Neural progenitor cell (in vitro differentiated cells): ENCODE results near the gene CSRP1. TPM values are rescaled to one million over a fixed set of nuclear protein-coding genes. Genes with fewer than 3 reads are reported as not detected.

Experiments used
- DNase-seq: peaks from one replicate; pipeline ENCODE4 v3.0.0-alpha.2; 2016; ENCODE audit warnings: low spot score
- H2AFZ ChIP-seq: fragments of 200-600 bp; sonication (generic); replicated peaks from 2 replicates; pipeline ENCODE4 v1.6.1; 2016; ENCODE audit warnings: antibody characterized with exemption
- H3F3A ChIP-seq: fragments of 200-600 bp; sonication (generic); 2 replicates; pipeline ENCODE4 v1.6.1; 2016; ENCODE audit warnings: antibody characterized with exemption, low read depth
- H3K27ac ChIP-seq: fragments of 200-600 bp; sonication (generic); 2 replicates; pipeline ENCODE4 v1.5.1; 2016; ENCODE audit warnings: mild to moderate bottlenecking
- H3K27me3 ChIP-seq: fragments of 200-600 bp; sonication (generic); 2 replicates; pipeline ENCODE4 v1.6.1; 2016; ENCODE audit warnings: mild to moderate bottlenecking, moderate library complexity
- H3K36me3 ChIP-seq: fragments of 200-600 bp; sonication (generic); 2 replicates; pipeline ENCODE4 v1.5.1; 2016
- H3K4me1 ChIP-seq: fragments of 200-600 bp; sonication (generic); 2 replicates; pipeline ENCODE4 v1.6.1; 2016; ENCODE audit warnings: mixed run types
- H3K4me2 ChIP-seq: fragments of 200-600 bp; sonication (generic); 2 replicates; pipeline ENCODE4 v1.6.1; 2016
- H3K4me3 ChIP-seq: fragments of 200-600 bp; sonication (generic); 2 replicates; pipeline ENCODE4 v1.5.1; 2016
- H3K79me2 ChIP-seq: fragments of 200-600 bp; sonication (generic); 2 replicates; pipeline ENCODE4 v1.6.1; 2016; ENCODE audit warnings: low read depth
- H3K9ac ChIP-seq: fragments of 200-600 bp; sonication (generic); 2 replicates; pipeline ENCODE4 v1.6.1; 2016
- H3K9me3 ChIP-seq: fragments of 200-600 bp; sonication (generic); 2 replicates; pipeline ENCODE4 v1.5.1; 2016; ENCODE audit warnings: low read depth
- H4K20me1 ChIP-seq: fragments of 200-600 bp; sonication (generic); 2 replicates; pipeline ENCODE4 v1.6.1; 2016; ENCODE audit warnings: low read depth
- H3K27ac Mint-ChIP-seq: 3 replicates; pipeline ENCODE4 v1.8.0; 2021; ENCODE audit warnings: mixed read lengths
- H3K27me3 Mint-ChIP-seq: 2 replicates; pipeline ENCODE4 v1.8.0; 2022; ENCODE audit warnings: low read depth, mild to moderate bottlenecking, inconsistent platforms, moderate library complexity, mixed read lengths; ENCODE audit not compliant: insufficient read depth
- H3K36me3 Mint-ChIP-seq: 3 replicates; pipeline ENCODE4 v1.8.0; 2021; ENCODE audit warnings: mixed read lengths
- H3K4me1 Mint-ChIP-seq: 3 replicates; pipeline ENCODE4 v1.8.0; 2021; ENCODE audit warnings: mixed read lengths
- H3K4me3 Mint-ChIP-seq: 3 replicates; pipeline ENCODE4 v1.8.0; 2021; ENCODE audit warnings: mild to moderate bottlenecking, moderate library complexity, mixed read lengths
- H3K9me3 Mint-ChIP-seq: 3 replicates; pipeline ENCODE4 v1.8.0; 2020; ENCODE audit warnings: mixed read lengths
- EZH2 ChIP-seq: fragments of 200-600 bp; sonication (generic); IDR thresholded peaks from 2 replicates; pipeline ENCODE4 v1.6.1; 2017; ENCODE audit warnings: antibody characterized with exemption, mild to moderate bottlenecking, moderate library complexity
- EZH2phosphoT487 ChIP-seq: fragments of 200-600 bp; sonication (generic); IDR thresholded peaks from 2 replicates; pipeline ENCODE4 v1.6.1; 2017; ENCODE audit warnings: antibody characterized with exemption
- total RNA-seq: library from RNA; depleted of rRNA; stranded (reverse); fragments of >200 nt; gene quantifications from 2 replicates; pipeline ENCODE4 v1.2.3, GENCODE V29; 2015; ENCODE audit warnings: low replicate concordance
- TF ChIP-seq, protein P1 (sequence below): fragments of 200-600 bp; sonication (generic); IDR thresholded peaks from 2 replicates; pipeline ENCODE4 v1.5.1; 2017; ENCODE audit warnings: antibody characterized with exemption, mild to moderate bottlenecking

Gene CSRP1
- total RNA-seq, 1 donor from 2014 or later, result 2.5 TPM

DNA sequence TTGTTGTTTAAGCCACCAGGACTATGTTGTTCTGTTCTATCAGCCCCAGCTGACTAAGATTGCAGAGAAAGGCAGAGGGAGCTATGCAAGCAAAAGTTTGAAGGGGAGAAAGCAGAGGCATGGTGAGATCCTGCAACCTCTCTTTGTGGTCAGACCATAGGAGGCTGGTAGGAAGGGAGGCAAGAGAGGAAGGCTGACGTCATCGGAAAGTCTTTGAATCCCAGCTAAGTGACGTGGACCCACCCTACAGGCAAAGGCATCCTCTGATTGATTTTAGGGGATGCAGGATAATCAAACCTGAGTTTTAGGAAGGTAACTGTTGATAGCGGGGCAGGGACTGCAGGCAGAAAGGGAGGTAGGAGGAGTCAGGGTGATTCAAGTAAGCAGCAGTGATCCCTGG is 62.1 kb downstream of the CSRP1 start:
- Mint-ChIP-seq H3K27me3 (peaks cover 2% of the 10 kb centered on the region), H3K9me3 (peaks cover 10% of the 10 kb centered on the region), H3K27ac (no peak overlapping the region), H3K4me1 (peaks cover 25% of the 10 kb centered on the region), H3K4me3 (peak overlapping the region; percentile 63), H3K36me3 (no peaks in the 10 kb centered on the region)
- no peak overlapping the region for H2AFZ ChIP-seq
- H3K9me3 ChIP-seq, result no peaks in the 10 kb centered on the region
- H3K79me2 ChIP-seq, result no peaks in the 10 kb centered on the region
- H3K4me1 ChIP-seq, result peaks cover 12% of the 10 kb centered on the region
- no peak for DNase-seq
- no peak overlapping the region for H3K27ac ChIP-seq
- H3K4me2 ChIP-seq, result no peak overlapping the region
- no peak overlapping the region for H3K4me3 ChIP-seq
- TF ChIP-seq, protein P1, sequence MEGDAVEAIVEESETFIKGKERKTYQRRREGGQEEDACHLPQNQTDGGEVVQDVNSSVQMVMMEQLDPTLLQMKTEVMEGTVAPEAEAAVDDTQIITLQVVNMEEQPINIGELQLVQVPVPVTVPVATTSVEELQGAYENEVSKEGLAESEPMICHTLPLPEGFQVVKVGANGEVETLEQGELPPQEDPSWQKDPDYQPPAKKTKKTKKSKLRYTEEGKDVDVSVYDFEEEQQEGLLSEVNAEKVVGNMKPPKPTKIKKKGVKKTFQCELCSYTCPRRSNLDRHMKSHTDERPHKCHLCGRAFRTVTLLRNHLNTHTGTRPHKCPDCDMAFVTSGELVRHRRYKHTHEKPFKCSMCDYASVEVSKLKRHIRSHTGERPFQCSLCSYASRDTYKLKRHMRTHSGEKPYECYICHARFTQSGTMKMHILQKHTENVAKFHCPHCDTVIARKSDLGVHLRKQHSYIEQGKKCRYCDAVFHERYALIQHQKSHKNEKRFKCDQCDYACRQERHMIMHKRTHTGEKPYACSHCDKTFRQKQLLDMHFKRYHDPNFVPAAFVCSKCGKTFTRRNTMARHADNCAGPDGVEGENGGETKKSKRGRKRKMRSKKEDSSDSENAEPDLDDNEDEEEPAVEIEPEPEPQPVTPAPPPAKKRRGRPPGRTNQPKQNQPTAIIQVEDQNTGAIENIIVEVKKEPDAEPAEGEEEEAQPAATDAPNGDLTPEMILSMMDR, result no peak
- TF ChIP-seq EZH2phosphoT487 (no peak), EZH2 (no peak)
- peaks cover 6% of the 10 kb centered on the region for H3F3A ChIP-seq
- H3K36me3 ChIP-seq, result no peaks in the 10 kb centered on the region
- no peak overlapping the region for H3K9ac ChIP-seq
- no peaks in the 10 kb centered on the region for H3K27me3 ChIP-seq
- H4K20me1 ChIP-seq, result no peaks in the 10 kb centered on the region

DNA sequence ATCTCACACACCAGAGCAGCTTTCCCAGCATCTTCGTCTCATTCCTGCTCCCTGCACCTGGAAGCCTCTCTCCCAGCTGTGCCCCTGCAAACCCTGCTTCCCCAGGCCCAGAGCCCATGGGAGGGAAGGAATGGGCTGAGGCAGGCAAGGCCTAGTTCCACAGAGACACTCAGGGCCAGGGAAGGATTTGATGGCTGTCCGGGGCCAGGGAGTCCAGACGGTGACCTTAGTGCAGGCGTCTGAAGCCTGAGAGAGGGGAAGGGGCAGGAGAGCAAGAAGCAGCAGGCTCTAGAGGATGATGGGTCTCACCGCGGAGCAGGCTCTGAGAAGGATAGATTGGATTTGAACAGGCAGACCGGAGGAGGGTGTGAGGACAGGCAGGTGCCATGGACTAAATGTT is 63.2 kb downstream of the CSRP1 start:
- Histone ChIP-seq H3K4me2 (no peak overlapping the region), H3K9ac (no peak overlapping the region), H3F3A (peaks cover 1% of the 10 kb centered on the region), H2AFZ (no peak overlapping the region), H4K20me1 (no peaks in the 10 kb centered on the region), H3K79me2 (no peaks in the 10 kb centered on the region), H3K36me3 (no peaks in the 10 kb centered on the region), H3K4me3 (no peak overlapping the region), H3K9me3 (no peaks in the 10 kb centered on the region), H3K4me1 (peaks cover 6% of the 10 kb centered on the region), H3K27me3 (no peaks in the 10 kb centered on the region), H3K27ac (no peak overlapping the region)
- TF ChIP-seq EZH2, result no peak
- TF ChIP-seq, protein P1, result no peak
- no peak for TF ChIP-seq EZH2phosphoT487
- no peak for DNase-seq
- peaks cover 18% of the 10 kb centered on the region for H3K4me1 Mint-ChIP-seq
- H3K36me3 Mint-ChIP-seq, result no peaks in the 10 kb centered on the region
- no peak overlapping the region for H3K4me3 Mint-ChIP-seq
- no peak overlapping the region for H3K27ac Mint-ChIP-seq
- peaks cover 12% of the 10 kb centered on the region for H3K9me3 Mint-ChIP-seq
- H3K27me3 Mint-ChIP-seq, result peaks cover 4% of the 10 kb centered on the region

DNA sequence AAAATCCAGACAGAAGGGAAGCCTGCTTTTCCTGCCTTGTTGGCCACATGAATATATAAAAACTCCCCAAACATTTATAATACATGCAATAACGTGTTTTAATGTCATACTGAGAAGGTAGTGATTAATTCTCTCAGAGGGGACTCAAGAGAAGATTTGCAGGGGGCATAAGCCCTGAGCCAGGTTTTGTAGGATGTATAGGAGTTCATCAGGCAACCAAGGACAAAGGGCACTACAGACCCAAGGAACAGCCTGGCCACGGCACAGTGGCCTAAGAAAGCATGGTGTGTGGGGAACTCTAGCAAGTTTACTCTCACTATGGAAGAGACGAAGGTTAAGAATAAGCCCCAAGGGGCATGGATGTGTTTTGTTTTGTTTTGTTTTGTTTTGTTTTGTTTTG is 70.0 kb downstream of the CSRP1 start:
- Histone ChIP-seq H2AFZ (no peak overlapping the region), H3K36me3 (no peaks in the 10 kb centered on the region), H3K4me1 (no peaks in the 10 kb centered on the region), H4K20me1 (no peaks in the 10 kb centered on the region), H3K79me2 (no peaks in the 10 kb centered on the region), H3K4me3 (no peak overlapping the region), H3K9ac (no peak overlapping the region), H3K27me3 (no peaks in the 10 kb centered on the region), H3F3A (peaks cover 4% of the 10 kb centered on the region), H3K4me2 (no peak overlapping the region), H3K9me3 (no peaks in the 10 kb centered on the region), H3K27ac (no peak overlapping the region)
- no peak overlapping the region for H3K4me3 Mint-ChIP-seq
- no peak for DNase-seq
- H3K27me3 Mint-ChIP-seq, result peaks cover 7% of the 10 kb centered on the region
- peaks cover 14% of the 10 kb centered on the region for H3K9me3 Mint-ChIP-seq
- no peaks in the 10 kb centered on the region for H3K36me3 Mint-ChIP-seq
- TF ChIP-seq, protein P1, result no peak
- H3K4me1 Mint-ChIP-seq, result peaks cover 10% of the 10 kb centered on the region
- no peak overlapping the region for H3K27ac Mint-ChIP-seq
